Activated CD4-positive, alpha-beta T cell treated with anti-CD3 and anti-CD28 coated beads, Interleukin-2, amount 50 U/mL, for 24 hours (primary cell): ENCODE results near the gene ARL15.
"Not testable (repeated sequence)": the region's sequence is repeated elsewhere in the genome, so short reads cannot be mapped to it uniquely, and the experiment has no call there.

ENCODE experiments used
- DNase-seq, 2 donors: peaks; one replicate each; pipeline ENCODE4 v3.0.0-alpha.2; 2020; ENCODE audit warnings: low read depth in 1 of 2, low spot score in 1 of 2

The ARL15 gene

GRCh38 chr5:54103871-54104270 lies 206.5 kb downstream of the ARL15 start:
- DNase-seq, result no peak

- no peak for DNase-seq
Observed at GRCh38 chr5:54098267-54098666, 212.1 kb downstream of the ARL15 start.

GRCh38 chr5:54095969-54096368 lies 214.4 kb downstream of the ARL15 start:
- no peak for DNase-seq

- no peak for DNase-seq
Observed at GRCh38 chr5:54094706-54095105, 215.7 kb downstream of the ARL15 start.

GRCh38 chr5:54093861-54094260 lies 216.5 kb downstream of the ARL15 start:
- DNase-seq, result no peak

GRCh38 chr5:54093081-54093492 lies 217.3 kb downstream of the ARL15 start:
- no peak for DNase-seq

- DNase-seq, result no peak
Observed at GRCh38 chr5:54091307-54092130, 218.9 kb downstream of the ARL15 start.

- DNase-seq, result no peak
Observed at GRCh38 chr5:54090495-54091120, 219.8 kb downstream of the ARL15 start.

- no peak for DNase-seq
Observed at GRCh38 chr5:54088081-54088480, 222.3 kb downstream of the ARL15 start.

- no peak for DNase-seq
Observed at GRCh38 chr5:54087436-54087835, 222.9 kb downstream of the ARL15 start.

GRCh38 chr5:54086191-54086590 lies 224.2 kb downstream of the ARL15 start:
- no peak for DNase-seq

- no peak for DNase-seq
Observed at GRCh38 chr5:54084696-54085095, 225.7 kb downstream of the ARL15 start.

GRCh38 chr5:54083851-54084250 lies 226.5 kb downstream of the ARL15 start:
- DNase-seq, result no peak

GRCh38 chr5:54083245-54083644 lies 227.1 kb downstream of the ARL15 start:
- no peak for DNase-seq

- DNase-seq, result no peak
Observed at GRCh38 chr5:54081415-54081814, 229.0 kb downstream of the ARL15 start.

GRCh38 chr5:54080831-54081230 lies 229.5 kb downstream of the ARL15 start:
- DNase-seq, result no peak

GRCh38 chr5:54073735-54074134 lies 236.6 kb downstream of the ARL15 start:
- DNase-seq, result no peak

- DNase-seq, result no peak
Observed at GRCh38 chr5:54073131-54073530, 237.2 kb downstream of the ARL15 start.

GRCh38 chr5:54066433-54066832 lies 243.9 kb downstream of the ARL15 start:
- no peak for DNase-seq

GRCh38 chr5:54063817-54064216 lies 246.6 kb downstream of the ARL15 start:
- no peak for DNase-seq

GRCh38 chr5:54062958-54063357 lies 247.4 kb downstream of the ARL15 start:
- DNase-seq, result no peak

GRCh38 chr5:54060919-54061318 lies 249.5 kb downstream of the ARL15 start:
- DNase-seq, result not testable (repeated sequence)

- DNase-seq, result no peak
Observed at GRCh38 chr5:54049963-54050362, 260.4 kb downstream of the ARL15 start.
